K562 (cell line): ENCODE data around the gene PSMB11. TPM values are rescaled to one million over a fixed set of nuclear protein-coding genes. Genes with fewer than 3 reads are reported as not detected.

ENCODE experiments used
- DEAF1 ChIP-seq: fragments of 450-650 bp; formaldehyde crosslinking; IDR thresholded peaks from 2 replicates; pipeline ENCODE4 v1.4.0; 2020; ENCODE audit warnings: mild to moderate bottlenecking, moderate library complexity
- MGA ChIP-seq: fragments of 450-650 bp; IDR thresholded peaks from 2 replicates; pipeline ENCODE4 v1.6.1; 2016; ENCODE audit warnings: mild to moderate bottlenecking, moderate library complexity
- MYC ChIP-seq, 2 experiments: fragments of 250-450 bp in 1 of 2; sonication (Bioruptor Pico) in 1 of 2; IDR thresholded peaks; 2 replicates each; pipeline versions ENCODE4 v1.5.1 to v1.6.1; 2012 to 2021; ENCODE audit warnings: low read depth in 2 of 2, borderline replicate concordance in 1 of 2, improper control_type of control experiment in 1 of 2, low read length in 1 of 2, mild to moderate bottlenecking in 1 of 2, moderate library complexity in 1 of 2
- ZBTB7A ChIP-seq: IDR thresholded peaks from 2 replicates; pipeline ENCODE4 v1.6.1; 2011; ENCODE audit warnings: low read depth, mild to moderate bottlenecking, low read length, moderate library complexity, borderline replicate concordance; ENCODE audit not compliant: control insufficient read depth
- ZNF740 ChIP-seq, 3 experiments: fragments of 200-800 bp in 1 of 3; sonication (Bioruptor generic) in 1 of 3; sonication (generic) in 1 of 3; formaldehyde crosslinking in 1 of 3; IDR thresholded peaks; 2 replicates each; pipeline versions ENCODE4 v1.6.1 to v1.8.0; 2016 to 2022; ENCODE audit warnings: mild to moderate bottlenecking in 2 of 3, missing compliant biosample characterization in 2 of 3, missing genetic modification characterization in 2 of 3, missing genetic modification reagents in 1 of 3
- polyA plus RNA-seq, 8 experiments: library from polyadenylated mRNA; depleted of rRNA in 4 of 8; stranded (reverse) in 5 of 8; unstranded in 3 of 8; fragments of >200 nt; fragmentation: Nextera tagmentation in 2 of 8; fragmentation: Illumina TruSeq in 1 of 8; extraction: Ambion mirVana in 2 of 8; extraction: Trizol in 1 of 8; gene quantifications; 2 replicates each; pipeline versions ENCODE4 v1.2.1 to v1.2.3, GENCODE V29; 2011 to 2014; ENCODE audit warnings: inconsistent platforms in 1 of 8, missing spikeins in 1 of 8
- total RNA-seq, 7 experiments: library from RNA; depleted of rRNA in 6 of 7; stranded (reverse); fragments of >200 nt in 6 of 7; fragmentation: Illumina TruSeq in 2 of 7; extraction: Trizol in 2 of 7; gene quantifications; 2 replicates each; pipeline versions ENCODE4 v1.2.1 to v1.2.3, GENCODE V29; 2011 to 2021; ENCODE audit warnings: low replicate concordance in 1 of 7
- TF ChIP-seq, protein P1 (sequence below): fragments of 450-650 bp; IDR thresholded peaks from 2 replicates; pipeline ENCODE4 v1.6.1; 2017; ENCODE audit warnings: mild to moderate bottlenecking, moderate library complexity

PSMB11 gene
- total and polyA plus RNA-seq, 9 of the 15 experiments (the other 6 are each of a cell fraction or from before 2014, with no cell fraction given), result not detected

- TF ChIP-seq, protein P1, sequence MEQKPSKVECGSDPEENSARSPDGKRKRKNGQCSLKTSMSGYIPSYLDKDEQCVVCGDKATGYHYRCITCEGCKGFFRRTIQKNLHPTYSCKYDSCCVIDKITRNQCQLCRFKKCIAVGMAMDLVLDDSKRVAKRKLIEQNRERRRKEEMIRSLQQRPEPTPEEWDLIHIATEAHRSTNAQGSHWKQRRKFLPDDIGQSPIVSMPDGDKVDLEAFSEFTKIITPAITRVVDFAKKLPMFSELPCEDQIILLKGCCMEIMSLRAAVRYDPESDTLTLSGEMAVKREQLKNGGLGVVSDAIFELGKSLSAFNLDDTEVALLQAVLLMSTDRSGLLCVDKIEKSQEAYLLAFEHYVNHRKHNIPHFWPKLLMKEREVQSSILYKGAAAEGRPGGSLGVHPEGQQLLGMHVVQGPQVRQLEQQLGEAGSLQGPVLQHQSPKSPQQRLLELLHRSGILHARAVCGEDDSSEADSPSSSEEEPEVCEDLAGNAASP, result no peak
- TF ChIP-seq ZBTB7A (no peak), ZNF740 (CRISPR knock-in tag; IDR thresholded peaks at IDR 0.05) (peak; percentile 72; the same call in 1 of the 2 replicates), ZNF740 (tag; IDR thresholded peaks at IDR 0.05) (no peak), MYC (IDR thresholded peaks at IDR 0.05; ENCODE audit: low read depth, low read length) (peak; percentile 42; the same call in 1 of the 2 replicates), MYC (CRISPR knock-in tag; IDR thresholded peaks at IDR 0.05; ENCODE audit: borderline replicate concordance, low read depth) (no peak), DEAF1 (peak; percentile 63; the same call in 1 of the 2 replicates), MGA (no peak)
Observed at GRCh38 chr14:23054000-23054811, 12.2 kb downstream of the PSMB11 start (continued).
